K562 (cell line): Measurements from ENCODE around the gene SCN2B. TPM values are rescaled to one million over a fixed set of nuclear protein-coding genes. Genes with fewer than 3 reads are reported as not detected.

ENCODE experiments used
- ASH1L ChIP-seq: fragments of 450-650 bp; IDR thresholded peaks from 2 replicates; pipeline ENCODE4 v1.6.1; 2018; ENCODE audit warnings: borderline replicate concordance, mild to moderate bottlenecking, low read depth; ENCODE audit not compliant: partially characterized antibody
- CBFA2T2 ChIP-seq: fragments of 450-650 bp; conservative IDR thresholded peaks from 2 replicates; pipeline ENCODE4 v1.6.1; 2017; ENCODE audit warnings: mild to moderate bottlenecking
- FOXA1 ChIP-seq: fragments of 450-650 bp; IDR thresholded peaks from 2 replicates; pipeline ENCODE4 v1.6.1; 2016; ENCODE audit warnings: mild to moderate bottlenecking, borderline replicate concordance
- GABPB2 ChIP-seq: fragments of 250-450 bp; sonication (Bioruptor Pico); conservative IDR thresholded peaks from 2 replicates; pipeline ENCODE4 v1.5.1; 2021; ENCODE audit warnings: mild to moderate bottlenecking
- HDAC1 ChIP-seq, 2 experiments: fragments of 450-650 bp; IDR thresholded peaks; 2 replicates each; pipeline ENCODE4 v1.6.1; 2016 to 2017; ENCODE audit warnings: inconsistent platforms in 1 of 2, mild to moderate bottlenecking in 1 of 2, moderate library complexity in 1 of 2
- ILK ChIP-seq: fragments of 450-650 bp; IDR thresholded peaks from 2 replicates; pipeline ENCODE4 v1.6.1; 2016; ENCODE audit warnings: missing genetic modification characterization, low read depth, mild to moderate bottlenecking, missing compliant biosample characterization, moderate library complexity, borderline replicate concordance
- JUN ChIP-seq, 2 experiments: sonication (generic) in 1 of 2; formaldehyde crosslinking in 1 of 2; IDR thresholded peaks; 2 replicates each; pipeline versions ENCODE4 v1.6.1 to v1.8.0; 2012 to 2022; ENCODE audit warnings: borderline replicate concordance in 2 of 2, mild to moderate bottlenecking in 2 of 2, improper control_type of control experiment in 1 of 2, low read depth in 1 of 2, low read length in 1 of 2, missing genetic modification reagents in 1 of 2
- MECOM ChIP-seq: fragments of 250-450 bp; sonication (Bioruptor Pico); IDR thresholded peaks from 2 replicates; pipeline ENCODE4 v1.8.0; 2022; ENCODE audit warnings: inconsistent platforms
- MYBL2 ChIP-seq, 2 experiments: fragments of 450-650 bp in 1 of 2; sonication (generic) in 1 of 2; formaldehyde crosslinking in 1 of 2; IDR thresholded peaks; 2 replicates each; pipeline versions ENCODE4 v1.6.1 to v1.8.1; 2017 to 2022; ENCODE audit warnings: borderline replicate concordance in 1 of 2, inconsistent platforms in 1 of 2, low read depth in 1 of 2, mild to moderate bottlenecking in 1 of 2, missing genetic modification reagents in 1 of 2, moderate library complexity in 1 of 2
- NRF1 ChIP-seq, 2 experiments: fragments of 450-650 bp; IDR thresholded peaks in 1 of 2; conservative IDR thresholded peaks in 1 of 2; 2 replicates each; pipeline ENCODE4 v1.6.1; 2014; ENCODE audit warnings: mild to moderate bottlenecking in 2 of 2
- PREB ChIP-seq: sonication (generic); formaldehyde crosslinking; IDR thresholded peaks from 2 replicates; pipeline ENCODE4 v1.8.1; 2023; ENCODE audit warnings: mild to moderate bottlenecking, missing genetic modification reagents
- RAD21 ChIP-seq, 2 experiments: fragments of 250-450 bp in 1 of 2; fragments of 450-650 bp in 1 of 2; sonication (Bioruptor Pico) in 1 of 2; formaldehyde crosslinking in 1 of 2; IDR thresholded peaks in 1 of 2; conservative IDR thresholded peaks in 1 of 2; 2 replicates each; pipeline versions ENCODE4 v1.4.0 to v1.8.0; 2020 to 2022; ENCODE audit warnings: mild to moderate bottlenecking in 2 of 2, moderate library complexity in 1 of 2
- THAP12 ChIP-seq: fragments of 250-450 bp; sonication (Bioruptor Pico); IDR thresholded peaks from 2 replicates; pipeline ENCODE4 v1.9.0; 2021; ENCODE audit warnings: mild to moderate bottlenecking, inconsistent platforms
- ZNF347 ChIP-seq: fragments of 450-650 bp; formaldehyde crosslinking; IDR thresholded peaks from 2 replicates; pipeline ENCODE4 v1.4.0; 2020; ENCODE audit warnings: low read depth, mild to moderate bottlenecking, moderate library complexity
- ZNF583 ChIP-seq: fragments of 250-450 bp; sonication (Bioruptor Pico); IDR thresholded peaks from 2 replicates; pipeline ENCODE4 v1.4.0; 2020
- polyA plus RNA-seq, 8 experiments: library from polyadenylated mRNA; depleted of rRNA in 4 of 8; stranded (reverse) in 5 of 8; unstranded in 3 of 8; fragments of >200 nt; fragmentation: Nextera tagmentation in 2 of 8; fragmentation: Illumina TruSeq in 1 of 8; extraction: Ambion mirVana in 2 of 8; extraction: Trizol in 1 of 8; gene quantifications; 2 replicates each; pipeline versions ENCODE4 v1.2.1 to v1.2.3, GENCODE V29; 2011 to 2014; ENCODE audit warnings: inconsistent platforms in 1 of 8, missing spikeins in 1 of 8
- total RNA-seq, 7 experiments: library from RNA; depleted of rRNA in 6 of 7; stranded (reverse); fragments of >200 nt in 6 of 7; fragmentation: Illumina TruSeq in 2 of 7; extraction: Trizol in 2 of 7; gene quantifications; 2 replicates each; pipeline versions ENCODE4 v1.2.1 to v1.2.3, GENCODE V29; 2011 to 2021; ENCODE audit warnings: low replicate concordance in 1 of 7

SCN2B gene
- total and polyA plus RNA-seq, 9 of the 15 experiments (the other 6 are each of a cell fraction or from before 2014, with no cell fraction given) = not detected

GRCh38 chr11:118142809-118143208, 33.6 kb downstream of the SCN2B start (continued):
- no peak for TF ChIP-seq PREB (CRISPR knock-in tag)
- TF ChIP-seq ASH1L = no peak
- TF ChIP-seq RAD21 (CRISPR knock-in tag; conservative IDR thresholded peaks at IDR 0.05 in 1 of 2, IDR thresholded peaks at IDR 0.05 in 1 of 2) = no peak
- no peak for TF ChIP-seq MECOM (CRISPR knock-in tag)
- TF ChIP-seq NRF1 (conservative IDR thresholded peaks at IDR 0.05 in 1 of 2, IDR thresholded peaks at IDR 0.05 in 1 of 2) = peak; percentile 79 to 82
- no peak for TF ChIP-seq THAP12 (CRISPR knock-in tag)
- no peak for TF ChIP-seq JUN (IDR thresholded peaks at IDR 0.05; ENCODE audit: borderline replicate concordance, low read depth, low read length)
- no peak for TF ChIP-seq JUN (CRISPR knock-in tag; IDR thresholded peaks at IDR 0.05; ENCODE audit: borderline replicate concordance)
- no peak for TF ChIP-seq CBFA2T2
- no peak for TF ChIP-seq MYBL2 (IDR thresholded peaks at IDR 0.05; ENCODE audit: low read depth)
- no peak for TF ChIP-seq MYBL2 (CRISPR knock-in tag; IDR thresholded peaks at IDR 0.05; ENCODE audit: borderline replicate concordance)
- no peak for TF ChIP-seq ZNF583
- no peak for TF ChIP-seq GABPB2 (CRISPR knock-in tag)
- TF ChIP-seq HDAC1 (IDR thresholded peaks at IDR 0.05) = no peak
- no peak for TF ChIP-seq FOXA1
- no peak for TF ChIP-seq ILK (tag)
- no peak for TF ChIP-seq ZNF347 (CRISPR knock-in tag)
